Measurements from ENCODE around the gene KCNJ15. TPM values are rescaled to one million over a fixed set of nuclear protein-coding genes. Genes with fewer than 3 reads are reported as not detected.

KCNJ15 gene
- polyA plus RNA-seq, 1 donor from 2014 or later = not detected

DNA sequence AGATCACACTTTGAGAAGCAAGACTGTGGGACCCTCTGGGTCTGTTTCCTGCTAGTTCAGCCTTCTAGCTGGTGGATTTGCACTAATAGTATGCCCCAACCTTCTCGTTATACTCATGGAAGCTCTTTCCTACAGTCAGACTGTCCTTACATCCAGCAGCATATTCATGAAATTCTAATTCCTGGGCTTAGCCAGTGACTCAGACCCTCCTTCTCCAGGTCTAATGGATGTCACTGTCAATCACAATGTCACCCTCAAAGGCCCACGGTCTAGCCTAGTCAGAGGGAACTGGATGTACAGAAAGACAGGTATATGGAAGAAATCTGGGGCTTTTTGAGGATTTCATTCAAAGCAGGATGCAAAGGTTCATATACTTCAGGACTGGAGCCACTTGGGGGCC lies 72.4 kb downstream of the KCNJ15 start:
- no peaks in the 10 kb centered on the region for H3K36me3 ChIP-seq (ENCODE audit: insufficient read depth, low read length)
- no peak overlapping the region for H3K4me3 ChIP-seq (ENCODE audit: low read length)
- no peak overlapping the region for H3K27ac ChIP-seq (ENCODE audit: low read length)
- H4K20me1 ChIP-seq (ENCODE audit: insufficient read depth) = no peaks in the 10 kb centered on the region
- H3K79me2 ChIP-seq (replicated peaks; ENCODE audit: insufficient read depth, low read length) = no peaks in the 10 kb centered on the region
- H3K9ac ChIP-seq (ENCODE audit: low read length) = no peak overlapping the region
- H3F3A ChIP-seq (ENCODE audit: insufficient read depth, low read length, poor library complexity, severe bottlenecking) = no peaks in the 10 kb centered on the region
- H3K4me2 ChIP-seq (ENCODE audit: low read length) = no peak overlapping the region
- no peak for TF ChIP-seq SMC3 (conservative IDR thresholded peaks at IDR 0.05; ENCODE audit: poor library complexity)
- no peak for TF ChIP-seq TAF1 (IDR thresholded peaks at IDR 0.05; ENCODE audit: low read depth)
- TF ChIP-seq, protein P1, sequence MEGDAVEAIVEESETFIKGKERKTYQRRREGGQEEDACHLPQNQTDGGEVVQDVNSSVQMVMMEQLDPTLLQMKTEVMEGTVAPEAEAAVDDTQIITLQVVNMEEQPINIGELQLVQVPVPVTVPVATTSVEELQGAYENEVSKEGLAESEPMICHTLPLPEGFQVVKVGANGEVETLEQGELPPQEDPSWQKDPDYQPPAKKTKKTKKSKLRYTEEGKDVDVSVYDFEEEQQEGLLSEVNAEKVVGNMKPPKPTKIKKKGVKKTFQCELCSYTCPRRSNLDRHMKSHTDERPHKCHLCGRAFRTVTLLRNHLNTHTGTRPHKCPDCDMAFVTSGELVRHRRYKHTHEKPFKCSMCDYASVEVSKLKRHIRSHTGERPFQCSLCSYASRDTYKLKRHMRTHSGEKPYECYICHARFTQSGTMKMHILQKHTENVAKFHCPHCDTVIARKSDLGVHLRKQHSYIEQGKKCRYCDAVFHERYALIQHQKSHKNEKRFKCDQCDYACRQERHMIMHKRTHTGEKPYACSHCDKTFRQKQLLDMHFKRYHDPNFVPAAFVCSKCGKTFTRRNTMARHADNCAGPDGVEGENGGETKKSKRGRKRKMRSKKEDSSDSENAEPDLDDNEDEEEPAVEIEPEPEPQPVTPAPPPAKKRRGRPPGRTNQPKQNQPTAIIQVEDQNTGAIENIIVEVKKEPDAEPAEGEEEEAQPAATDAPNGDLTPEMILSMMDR (IDR thresholded peaks at IDR 0.05; ENCODE audit: poor library complexity, severe bottlenecking) = no peak
- TF ChIP-seq POLR2AphosphoS5 (IDR thresholded peaks at IDR 0.05) = no peak
- no peak for TF ChIP-seq MXI1 (conservative IDR thresholded peaks at IDR 0.05; ENCODE audit: poor library complexity, severe bottlenecking)
- no peak for TF ChIP-seq RAD21 (conservative IDR thresholded peaks at IDR 0.05)
- TF ChIP-seq, protein P2, sequence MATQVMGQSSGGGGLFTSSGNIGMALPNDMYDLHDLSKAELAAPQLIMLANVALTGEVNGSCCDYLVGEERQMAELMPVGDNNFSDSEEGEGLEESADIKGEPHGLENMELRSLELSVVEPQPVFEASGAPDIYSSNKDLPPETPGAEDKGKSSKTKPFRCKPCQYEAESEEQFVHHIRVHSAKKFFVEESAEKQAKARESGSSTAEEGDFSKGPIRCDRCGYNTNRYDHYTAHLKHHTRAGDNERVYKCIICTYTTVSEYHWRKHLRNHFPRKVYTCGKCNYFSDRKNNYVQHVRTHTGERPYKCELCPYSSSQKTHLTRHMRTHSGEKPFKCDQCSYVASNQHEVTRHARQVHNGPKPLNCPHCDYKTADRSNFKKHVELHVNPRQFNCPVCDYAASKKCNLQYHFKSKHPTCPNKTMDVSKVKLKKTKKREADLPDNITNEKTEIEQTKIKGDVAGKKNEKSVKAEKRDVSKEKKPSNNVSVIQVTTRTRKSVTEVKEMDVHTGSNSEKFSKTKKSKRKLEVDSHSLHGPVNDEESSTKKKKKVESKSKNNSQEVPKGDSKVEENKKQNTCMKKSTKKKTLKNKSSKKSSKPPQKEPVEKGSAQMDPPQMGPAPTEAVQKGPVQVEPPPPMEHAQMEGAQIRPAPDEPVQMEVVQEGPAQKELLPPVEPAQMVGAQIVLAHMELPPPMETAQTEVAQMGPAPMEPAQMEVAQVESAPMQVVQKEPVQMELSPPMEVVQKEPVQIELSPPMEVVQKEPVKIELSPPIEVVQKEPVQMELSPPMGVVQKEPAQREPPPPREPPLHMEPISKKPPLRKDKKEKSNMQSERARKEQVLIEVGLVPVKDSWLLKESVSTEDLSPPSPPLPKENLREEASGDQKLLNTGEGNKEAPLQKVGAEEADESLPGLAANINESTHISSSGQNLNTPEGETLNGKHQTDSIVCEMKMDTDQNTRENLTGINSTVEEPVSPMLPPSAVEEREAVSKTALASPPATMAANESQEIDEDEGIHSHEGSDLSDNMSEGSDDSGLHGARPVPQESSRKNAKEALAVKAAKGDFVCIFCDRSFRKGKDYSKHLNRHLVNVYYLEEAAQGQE (IDR thresholded peaks at IDR 0.05; ENCODE audit: borderline replicate concordance) = no peak
- TF ChIP-seq EP300 (conservative IDR thresholded peaks at IDR 0.05; ENCODE audit: poor library complexity, severe bottlenecking) = no peak
- no peak for TF ChIP-seq EZH2 (IDR thresholded peaks at IDR 0.05; ENCODE audit: borderline replicate concordance, insufficient read depth, low read length, poor library complexity, severe bottlenecking)
- H3K9me3 ChIP-seq (ENCODE audit: low read length) = no peaks in the 10 kb centered on the region
- H3K9me2 ChIP-seq (ENCODE audit: insufficient read depth, low read length) = no peaks in the 10 kb centered on the region
- no peaks in the 10 kb centered on the region for H3K27me3 ChIP-seq (ENCODE audit: insufficient read depth, low read depth, low read length)
- H2AFZ ChIP-seq (ENCODE audit: low read depth, low read length) = no peak overlapping the region

DNA sequence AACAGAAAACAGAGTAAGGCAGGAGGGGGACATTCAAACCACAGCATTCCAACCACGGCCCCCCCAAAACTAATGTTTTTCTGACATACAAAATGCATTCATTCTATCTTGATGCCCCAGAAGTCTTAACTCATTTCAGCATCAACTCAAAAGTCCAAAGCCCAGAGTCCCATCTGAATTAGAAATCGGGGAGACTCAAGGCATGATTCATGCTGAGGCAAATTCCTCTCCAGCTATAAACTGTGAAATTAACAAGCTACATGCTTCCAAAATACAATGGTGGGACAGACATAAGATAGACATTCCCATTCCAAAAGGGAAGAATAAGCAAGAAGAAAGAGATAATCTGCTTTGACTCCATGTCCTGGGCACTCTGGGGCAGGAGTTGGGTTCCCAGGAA lies 73.9 kb downstream of the KCNJ15 start:
- Histone ChIP-seq H3K9me3 (ENCODE audit: low read length) (no peaks in the 10 kb centered on the region), H3K9me2 (ENCODE audit: insufficient read depth, low read length) (no peaks in the 10 kb centered on the region), H3K4me3 (ENCODE audit: low read length) (no peak overlapping the region), H3K27ac (ENCODE audit: low read length) (no peak overlapping the region), H3K27me3 (ENCODE audit: insufficient read depth, low read depth, low read length) (no peaks in the 10 kb centered on the region), H4K20me1 (ENCODE audit: insufficient read depth) (no peaks in the 10 kb centered on the region), H3F3A (ENCODE audit: insufficient read depth, low read length, poor library complexity, severe bottlenecking) (no peaks in the 10 kb centered on the region), H2AFZ (ENCODE audit: low read depth, low read length) (no peak overlapping the region), H3K79me2 (replicated peaks; ENCODE audit: insufficient read depth, low read length) (no peaks in the 10 kb centered on the region), H3K36me3 (ENCODE audit: insufficient read depth, low read length) (no peaks in the 10 kb centered on the region), H3K4me2 (ENCODE audit: low read length) (no peak overlapping the region), H3K9ac (ENCODE audit: low read length) (no peak overlapping the region)
- TF ChIP-seq, protein P1 (IDR thresholded peaks at IDR 0.05; ENCODE audit: poor library complexity, severe bottlenecking) = no peak
- TF ChIP-seq TAF1 (IDR thresholded peaks at IDR 0.05; ENCODE audit: low read depth) = no peak
